Type B pancreatic cell (in vitro differentiated cells): ENCODE results near the gene KCNN2. TPM values are rescaled to one million over a fixed set of nuclear protein-coding genes. Genes with fewer than 3 reads are reported as not detected.

Experiments used
- DNase-seq: peaks from one replicate; pipeline ENCODE4 v3.0.0; 2021; ENCODE audit warnings: mixed read lengths; ENCODE audit not compliant: unreplicated experiment; ENCODE audit errors: extremely low spot score
- H3K27ac Mint-ChIP-seq: 2 replicates; pipeline ENCODE4 v1.8.0; 2021; ENCODE audit warnings: mild to moderate bottlenecking, mixed read lengths
- H3K27me3 Mint-ChIP-seq: 2 replicates; pipeline ENCODE4 v1.8.0; 2021; ENCODE audit warnings: mixed read lengths
- H3K36me3 Mint-ChIP-seq: 2 replicates; pipeline ENCODE4 v1.8.0; 2021; ENCODE audit warnings: mixed read lengths
- H3K4me1 Mint-ChIP-seq: one replicate; pipeline ENCODE4 v1.8.0; 2021; ENCODE audit warnings: mixed read lengths; ENCODE audit not compliant: unreplicated experiment
- H3K4me3 Mint-ChIP-seq: 2 replicates; pipeline ENCODE4 v1.8.0; 2021; ENCODE audit warnings: mild to moderate bottlenecking, mixed read lengths
- H3K9me3 Mint-ChIP-seq: 2 replicates; pipeline ENCODE4 v1.8.0; 2021; ENCODE audit warnings: mixed read lengths
- CTCF ChIP-seq: fragments of 200-600 bp; sonication (generic); conservative IDR thresholded peaks from 2 replicates; pipeline ENCODE4 v1.5.0; 2021; ENCODE audit warnings: antibody characterized with exemption, mild to moderate bottlenecking
- total RNA-seq: library from RNA; stranded (reverse); gene quantifications from 2 replicates; pipeline ENCODE4 v1.2.1, GENCODE V29; 2021; ENCODE audit warnings: low replicate concordance

Gene KCNN2
- total RNA-seq, 1 donor from 2014 or later: 12.5 TPM

DNA sequence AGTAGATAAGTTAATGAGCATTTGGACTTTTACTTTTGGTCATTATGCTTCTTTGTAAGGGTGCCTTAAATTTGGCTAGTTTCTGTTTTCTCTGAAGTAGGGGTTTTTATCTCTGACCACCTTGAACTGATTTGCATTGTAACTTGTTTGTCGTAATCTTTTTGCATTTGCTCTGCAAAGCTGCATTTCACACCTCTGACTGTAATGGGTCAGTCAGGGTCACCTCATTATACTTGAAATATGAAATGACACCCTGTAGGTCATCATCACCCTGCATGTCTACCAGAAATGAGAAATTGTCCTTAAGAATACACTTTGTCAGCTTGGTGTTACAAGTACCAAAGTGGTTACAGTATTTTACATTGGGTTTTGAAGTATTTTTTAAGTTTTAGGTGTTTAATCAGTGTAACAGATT lies 74.0 kb downstream of the KCNN2 start:
- no peak overlapping the region for H3K27ac Mint-ChIP-seq
- H3K9me3 Mint-ChIP-seq: no peaks in the 10 kb centered on the region
- H3K4me3 Mint-ChIP-seq: no peak overlapping the region
- no peaks in the 10 kb centered on the region for H3K27me3 Mint-ChIP-seq
- H3K36me3 Mint-ChIP-seq: peaks cover 3% of the 10 kb centered on the region
- no peaks in the 10 kb centered on the region for H3K4me1 Mint-ChIP-seq
- no peak for TF ChIP-seq CTCF
- DNase-seq: no peak

GRCh38 chr5:114437936-114438335 lies 76.1 kb downstream of the KCNN2 start:
- H3K27ac Mint-ChIP-seq: no peak overlapping the region
- no peaks in the 10 kb centered on the region for H3K4me1 Mint-ChIP-seq

DNA sequence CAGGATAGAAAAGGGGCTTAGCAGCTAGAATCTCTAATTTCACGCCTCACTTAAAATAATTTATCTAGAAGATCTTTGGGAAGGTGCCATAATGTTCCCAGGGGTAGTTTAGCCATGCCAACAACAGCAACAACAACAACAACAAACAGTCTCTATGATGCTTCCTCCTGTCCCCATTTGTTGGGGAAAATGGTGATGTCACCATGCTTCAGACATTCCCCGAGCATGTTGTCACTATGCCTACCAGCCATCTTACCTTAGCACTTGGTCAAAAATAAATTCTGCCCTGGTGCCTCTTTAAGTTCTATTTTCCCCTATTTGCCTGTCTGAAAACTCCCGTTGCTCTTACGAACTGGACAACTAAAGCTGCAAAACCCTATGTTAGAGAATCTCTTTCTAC lies 76.6 kb downstream of the KCNN2 start:
- H3K27me3 Mint-ChIP-seq: no peaks in the 10 kb centered on the region
- no peaks in the 10 kb centered on the region for H3K4me1 Mint-ChIP-seq
- H3K36me3 Mint-ChIP-seq: peaks cover 3% of the 10 kb centered on the region
- H3K27ac Mint-ChIP-seq: no peak overlapping the region
- no peaks in the 10 kb centered on the region for H3K9me3 Mint-ChIP-seq
- TF ChIP-seq CTCF: no peak
- no peak for DNase-seq
- no peak overlapping the region for H3K4me3 Mint-ChIP-seq

More at GRCh38 chr5:114437936-114438335, 76.1 kb downstream of the KCNN2 start:
- Mint-ChIP-seq H3K36me3 (peaks cover 3% of the 10 kb centered on the region), H3K9me3 (no peaks in the 10 kb centered on the region), H3K27me3 (no peaks in the 10 kb centered on the region), H3K4me3 (no peak overlapping the region)
- TF ChIP-seq CTCF: no peak
- DNase-seq: no peak

- Mint-ChIP-seq H3K27me3 (no peaks in the 10 kb centered on the region), H3K4me1 (peaks cover 13% of the 10 kb centered on the region), H3K4me3 (no peak overlapping the region), H3K9me3 (no peaks in the 10 kb centered on the region), H3K27ac (no peak overlapping the region), H3K36me3 (no peaks in the 10 kb centered on the region)
- DNase-seq: no peak
- peak; percentile 66 for TF ChIP-seq CTCF
These were observed 85.4 kb downstream of the KCNN2 start for GRCh38 chr5:114447084-114447773.

- H3K27me3 Mint-ChIP-seq: no peaks in the 10 kb centered on the region
- no peak for TF ChIP-seq CTCF
- H3K4me1 Mint-ChIP-seq: peaks cover 13% of the 10 kb centered on the region
- DNase-seq: no peak
- no peak overlapping the region for H3K4me3 Mint-ChIP-seq
- no peaks in the 10 kb centered on the region for H3K36me3 Mint-ChIP-seq
- no peak overlapping the region for H3K27ac Mint-ChIP-seq
- H3K9me3 Mint-ChIP-seq: no peaks in the 10 kb centered on the region
These were observed 86.6 kb downstream of the KCNN2 start for GRCh38 chr5:114448481-114448880.
